Epithelial cell of esophagus (primary cell): ENCODE results near the gene DNAH17.

Experiments
- DNase-seq: peaks from one replicate; pipeline ENCODE4 v3.0.0; 2010; ENCODE audit warnings: low read depth
- H3K4me3 ChIP-seq: 2 replicates; pipeline ENCODE4 v1.5.1; 2011; ENCODE audit warnings: mild to moderate bottlenecking, low read length, control low read depth
- TF ChIP-seq, protein P1 (sequence below): IDR thresholded peaks from 2 replicates; pipeline ENCODE4 v1.5.1; 2011; ENCODE audit warnings: low read depth, mild to moderate bottlenecking, low read length, control low read depth, inconsistent platforms; ENCODE audit not compliant: insufficient read depth; ENCODE audit errors: missing control alignments

DNAH17 gene

DNA sequence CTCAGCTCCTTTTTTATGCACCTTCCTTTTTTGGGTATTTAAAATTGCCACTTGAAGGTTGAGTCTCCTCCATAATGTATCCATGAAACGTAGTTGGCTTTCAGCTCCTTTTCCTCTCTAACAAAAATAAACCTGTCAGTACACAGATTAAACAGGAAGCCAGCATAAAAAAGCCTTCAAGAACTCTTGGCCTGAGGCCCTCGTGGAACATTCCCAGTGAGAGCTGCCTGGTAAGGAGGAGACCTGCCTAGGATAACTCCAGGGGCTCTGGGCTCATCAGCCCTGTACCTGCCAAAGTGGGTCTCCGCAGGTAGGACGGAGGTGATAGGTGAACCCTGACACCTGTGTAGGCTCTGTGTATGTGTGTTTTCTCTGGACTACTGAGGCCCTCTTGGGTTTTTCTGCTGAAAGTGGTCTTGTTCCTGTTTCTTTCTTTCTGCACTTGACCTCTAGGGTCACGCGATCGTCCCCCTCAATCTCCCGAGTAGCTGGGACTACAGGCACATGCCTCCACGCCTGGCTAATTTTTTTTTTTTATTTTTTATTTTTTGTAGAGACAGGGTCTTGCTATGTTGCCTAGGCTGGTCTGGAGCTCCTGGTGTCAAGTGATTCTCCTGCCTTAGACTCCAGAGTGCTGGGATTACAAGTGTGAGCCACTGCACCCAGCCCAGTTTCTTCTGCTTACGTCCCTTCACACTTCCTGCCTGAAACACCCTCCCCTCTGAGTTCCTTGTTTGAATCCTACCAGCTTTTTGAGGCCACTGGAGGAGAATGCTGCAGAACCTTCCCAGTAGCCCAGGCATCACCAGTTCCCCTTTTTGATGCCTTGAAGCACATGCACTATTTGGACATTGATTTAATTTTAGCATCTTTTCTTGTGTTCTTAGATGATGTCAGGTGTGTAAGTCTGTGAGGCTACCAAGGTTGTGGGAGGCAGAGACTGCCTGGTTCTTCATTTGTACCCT lies 188.9 kb downstream of the DNAH17 start:
- no peak overlapping the region for H3K4me3 ChIP-seq
- DNase-seq, result no peak
- TF ChIP-seq, protein P1, sequence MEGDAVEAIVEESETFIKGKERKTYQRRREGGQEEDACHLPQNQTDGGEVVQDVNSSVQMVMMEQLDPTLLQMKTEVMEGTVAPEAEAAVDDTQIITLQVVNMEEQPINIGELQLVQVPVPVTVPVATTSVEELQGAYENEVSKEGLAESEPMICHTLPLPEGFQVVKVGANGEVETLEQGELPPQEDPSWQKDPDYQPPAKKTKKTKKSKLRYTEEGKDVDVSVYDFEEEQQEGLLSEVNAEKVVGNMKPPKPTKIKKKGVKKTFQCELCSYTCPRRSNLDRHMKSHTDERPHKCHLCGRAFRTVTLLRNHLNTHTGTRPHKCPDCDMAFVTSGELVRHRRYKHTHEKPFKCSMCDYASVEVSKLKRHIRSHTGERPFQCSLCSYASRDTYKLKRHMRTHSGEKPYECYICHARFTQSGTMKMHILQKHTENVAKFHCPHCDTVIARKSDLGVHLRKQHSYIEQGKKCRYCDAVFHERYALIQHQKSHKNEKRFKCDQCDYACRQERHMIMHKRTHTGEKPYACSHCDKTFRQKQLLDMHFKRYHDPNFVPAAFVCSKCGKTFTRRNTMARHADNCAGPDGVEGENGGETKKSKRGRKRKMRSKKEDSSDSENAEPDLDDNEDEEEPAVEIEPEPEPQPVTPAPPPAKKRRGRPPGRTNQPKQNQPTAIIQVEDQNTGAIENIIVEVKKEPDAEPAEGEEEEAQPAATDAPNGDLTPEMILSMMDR, result no peak

DNA sequence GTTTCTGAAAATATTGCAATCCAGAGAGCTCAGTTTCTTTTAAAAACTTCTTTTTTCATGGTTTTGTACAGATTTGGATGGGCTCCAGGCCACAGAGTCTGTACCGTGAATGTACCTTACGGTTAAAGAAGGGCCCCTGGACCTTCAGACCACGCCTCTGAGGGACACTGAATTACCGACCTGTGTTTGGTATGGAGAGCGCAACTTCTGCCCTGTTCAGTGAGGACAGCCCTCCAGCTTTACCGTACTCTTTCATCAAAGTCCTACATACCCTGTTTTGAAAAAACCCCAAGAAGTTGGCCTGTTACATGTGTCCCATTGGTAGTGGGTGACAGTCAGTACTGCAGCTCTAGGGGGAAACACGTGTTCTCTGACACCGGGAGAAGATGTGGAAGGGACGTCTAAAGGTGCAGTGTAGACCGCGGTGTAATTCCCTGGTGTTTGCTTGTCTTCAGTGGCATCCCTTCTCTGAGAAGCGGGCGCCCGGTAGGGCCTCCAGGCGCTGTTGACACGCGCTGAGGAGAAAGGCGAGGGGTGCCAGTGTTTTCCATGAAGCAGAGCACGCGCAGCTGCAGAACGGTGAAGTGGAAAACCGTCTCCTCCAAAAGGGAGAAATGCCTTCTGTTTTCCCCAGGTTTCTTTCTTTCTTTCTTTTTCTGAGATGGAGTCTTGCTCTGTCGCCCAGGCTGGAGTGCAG lies 192.6 kb downstream of the DNAH17 start:
- TF ChIP-seq, protein P1, result no peak
- H3K4me3 ChIP-seq, result no peak overlapping the region
- no peak for DNase-seq

DNA sequence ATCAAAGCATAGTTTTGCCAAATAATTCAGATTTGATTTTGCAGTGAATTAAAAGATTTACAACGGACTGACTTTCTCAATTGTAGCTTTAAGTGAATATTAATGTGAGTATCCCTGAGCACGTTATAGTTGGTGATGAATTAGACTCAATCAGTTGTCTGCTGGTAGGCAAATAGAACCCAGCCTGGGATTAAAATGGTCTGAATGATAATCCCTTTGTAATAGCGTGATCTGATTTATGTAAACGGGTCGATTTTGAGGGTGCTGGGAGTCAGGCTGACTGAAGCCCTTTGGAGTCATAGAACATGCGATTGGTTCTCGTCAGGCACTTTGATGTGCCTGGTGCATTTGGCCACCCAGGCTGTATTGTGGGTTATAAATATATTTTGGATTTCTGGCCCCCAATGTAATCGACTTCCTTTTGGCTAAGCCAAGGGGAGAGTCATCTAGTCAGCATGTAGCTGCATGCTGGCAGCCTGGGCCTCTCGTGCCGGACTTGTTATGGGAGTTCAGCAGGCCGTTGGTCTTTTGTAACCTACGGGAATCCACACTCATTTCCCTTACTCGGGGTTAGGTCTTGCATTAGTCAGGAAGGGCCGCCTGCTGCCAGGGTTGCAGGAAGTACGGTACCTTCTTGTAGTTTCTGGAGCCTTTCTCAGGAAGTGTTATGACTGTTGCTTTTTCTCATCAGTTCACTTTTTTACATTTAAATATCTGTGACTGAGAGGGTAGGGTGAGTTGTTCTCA lies 193.3 kb downstream of the DNAH17 start:
- TF ChIP-seq, protein P1, result no peak
- DNase-seq, result peak; percentile 98
- no peak overlapping the region for H3K4me3 ChIP-seq

DNA sequence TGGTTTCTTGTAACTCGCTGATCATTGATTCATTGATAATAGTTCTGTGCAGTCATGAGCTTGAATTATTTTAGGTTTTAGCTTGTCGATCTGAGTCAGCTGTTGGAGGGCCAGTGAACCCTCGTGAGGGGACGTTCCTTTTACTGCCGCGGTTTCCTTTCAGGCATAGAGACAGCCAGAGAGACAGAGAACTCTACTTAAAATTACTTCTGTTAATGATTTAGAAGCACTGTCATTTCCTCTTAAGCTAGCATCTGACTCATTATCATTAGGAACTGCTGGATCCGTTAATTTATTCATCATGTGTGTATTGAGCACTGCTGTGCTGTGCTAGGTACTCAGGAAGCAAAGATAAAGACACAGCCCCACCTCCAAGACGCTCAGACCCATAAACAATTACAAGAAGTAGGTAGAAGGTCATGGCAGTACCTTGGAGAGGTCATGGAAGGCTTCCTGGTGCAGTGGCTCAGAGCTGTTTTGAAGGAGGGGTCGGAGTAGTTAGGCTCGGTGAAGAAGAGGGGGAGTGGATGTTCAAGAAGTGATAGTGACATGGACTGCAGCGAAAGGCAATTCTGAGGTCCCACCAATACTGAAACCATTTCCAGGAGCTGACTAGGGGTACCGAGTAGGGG lies 195.5 kb downstream of the DNAH17 start:
- H3K4me3 ChIP-seq, result no peak overlapping the region
- TF ChIP-seq, protein P1, result no peak
- DNase-seq, result peak; percentile 29

DNA sequence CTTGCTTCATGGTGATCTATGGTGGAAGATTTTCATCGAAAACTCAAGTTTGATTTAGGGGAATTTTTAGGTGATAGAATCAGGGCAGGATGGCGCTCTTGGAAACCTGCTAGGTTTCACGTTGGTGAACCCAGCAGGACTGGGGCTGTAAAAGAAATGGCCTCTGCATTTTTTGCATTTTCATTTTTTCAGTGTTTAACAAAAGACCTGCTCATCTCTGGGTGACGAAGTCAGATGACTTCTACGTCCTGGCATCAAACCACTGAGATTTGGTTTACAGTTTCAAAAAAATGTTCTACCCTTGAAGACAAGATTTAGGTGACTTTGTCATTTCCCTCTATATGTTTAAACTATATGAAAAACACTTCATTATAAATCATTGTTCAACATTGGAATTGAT lies 196.8 kb downstream of the DNAH17 start:
- TF ChIP-seq, protein P1, result no peak
- DNase-seq, result no peak
- no peak overlapping the region for H3K4me3 ChIP-seq

DNA sequence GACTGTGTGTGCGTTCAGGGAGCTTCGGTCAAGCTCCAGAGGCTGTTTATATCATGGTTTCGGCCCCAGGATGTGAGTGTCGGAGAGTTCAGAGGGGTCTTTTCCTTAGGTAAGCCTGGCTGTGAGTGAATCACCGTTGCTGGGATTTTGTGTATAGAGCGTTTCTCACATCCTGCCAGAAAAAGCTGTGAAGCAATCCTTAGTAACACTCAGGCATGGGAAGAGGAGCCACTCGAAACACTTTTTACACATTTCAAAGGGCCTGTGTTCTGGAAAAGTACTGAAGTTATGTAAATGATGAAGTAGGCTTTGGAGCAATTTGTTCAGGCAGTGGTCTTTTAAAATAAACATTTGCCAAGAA lies 198.1 kb downstream of the DNAH17 start:
- peak; percentile 92 for DNase-seq
- TF ChIP-seq, protein P1, result no peak
- H3K4me3 ChIP-seq, result peak overlapping the region; percentile 84
